Measurements from ENCODE around the gene PLA2G4D. TPM values are rescaled to one million over a fixed set of nuclear protein-coding genes. Genes with fewer than 3 reads are reported as not detected.

PLA2G4D gene
- total RNA-seq, 1 experiment from 2014 or later: not detected

GRCh38 chr15:42033214-42033873 is 61.0 kb downstream of the PLA2G4D start:
- no peaks in the 10 kb centered on the region for H3K36me3 ChIP-seq (ENCODE audit: control insufficient read depth, insufficient read depth, low read length)
- BruUV-seq (replicated peaks): no TSS peak
- no peak for ATAC-seq
- intact Hi-C loops (cut with micrococcal nuclease; ENCODE audit: unreplicated experiment) (no loop called here), in situ Hi-C loops (cut with HindIII; ENCODE audit: low pct_unique_long_range_greater_than_20kb, low sequenced_read_pairs) (no loop called here)
- CTCF ChIA-PET: no interaction called here
- TF ChIP-seq TCF7L2 (IDR thresholded peaks at IDR 0.05; ENCODE audit: low read depth, low read length): no peak
- no peak for TF ChIP-seq CTCF (IDR thresholded peaks at IDR 0.05)
- no peak for TF ChIP-seq REST (IDR thresholded peaks at IDR 0.05; ENCODE audit: insufficient read depth in 1 of 2, low read depth in 2 of 2, low read length in 1 of 2)
- TF ChIP-seq POLR2AphosphoS5 (IDR thresholded peaks at IDR 0.05; ENCODE audit: low read depth, low read length): no peak
- no peak for TF ChIP-seq SIN3A (IDR thresholded peaks at IDR 0.05; ENCODE audit: borderline replicate concordance, insufficient read depth, low read depth, low read length)
- no peak for DNase-seq (ENCODE audit: low read depth, low spot score)
- H3K9me3 ChIP-seq (ENCODE audit: control insufficient read depth, insufficient read depth, low read depth, low read length): no peaks in the 10 kb centered on the region
- no peaks in the 10 kb centered on the region for H3K4me1 ChIP-seq (ENCODE audit: control insufficient read depth, insufficient read depth, low read length)
- no peaks in the 10 kb centered on the region for H3K27me3 ChIP-seq (ENCODE audit: control insufficient read depth, insufficient read depth, low read length)
- no peak overlapping the region for H3K4me3 ChIP-seq (ENCODE audit: low read depth in 2 of 2, low read length in 2 of 2)
- H3K27ac ChIP-seq (ENCODE audit: low read length): no peak overlapping the region
- POLR2A ChIA-PET: no interaction called here

GRCh38 chr15:42032376-42033213 is 61.8 kb downstream of the PLA2G4D start:
- TF ChIP-seq REST (IDR thresholded peaks at IDR 0.05; ENCODE audit: insufficient read depth in 1 of 2, low read depth in 2 of 2, low read length in 1 of 2) (no peak), CTCF (IDR thresholded peaks at IDR 0.05) (no peak), SIN3A (IDR thresholded peaks at IDR 0.05; ENCODE audit: borderline replicate concordance, insufficient read depth, low read depth, low read length) (no peak), TCF7L2 (IDR thresholded peaks at IDR 0.05; ENCODE audit: low read depth, low read length) (no peak), POLR2AphosphoS5 (IDR thresholded peaks at IDR 0.05; ENCODE audit: low read depth, low read length) (no peak)
- Histone ChIP-seq H3K36me3 (ENCODE audit: control insufficient read depth, insufficient read depth, low read length) (no peaks in the 10 kb centered on the region), H3K27me3 (ENCODE audit: control insufficient read depth, insufficient read depth, low read length) (no peaks in the 10 kb centered on the region), H3K27ac (ENCODE audit: low read length) (no peak overlapping the region), H3K9me3 (ENCODE audit: control insufficient read depth, insufficient read depth, low read depth, low read length) (no peaks in the 10 kb centered on the region), H3K4me1 (ENCODE audit: control insufficient read depth, insufficient read depth, low read length) (no peaks in the 10 kb centered on the region), H3K4me3 (ENCODE audit: low read depth in 2 of 2, low read length in 2 of 2) (no peak overlapping the region)
- ATAC-seq: no peak
- POLR2A ChIA-PET: no interaction called here
- intact Hi-C loops (cut with micrococcal nuclease; ENCODE audit: unreplicated experiment) (no loop called here), in situ Hi-C loops (cut with HindIII; ENCODE audit: low pct_unique_long_range_greater_than_20kb, low sequenced_read_pairs) (no loop called here)
- CTCF ChIA-PET: no interaction called here
- no peak for DNase-seq (ENCODE audit: low read depth, low spot score)
- BruUV-seq (replicated peaks): no TSS peak
